ENCODE results near the gene ATP1B3. TPM values are rescaled to one million over a fixed set of nuclear protein-coding genes. Genes with fewer than 3 reads are reported as not detected.

The ATP1B3 gene
- total and polyA plus RNA-seq, 2 of the 13 experiments (the other 11 are each of a cell fraction or from before 2014, with no cell fraction given): 84.3 to 93.6 TPM

DNA sequence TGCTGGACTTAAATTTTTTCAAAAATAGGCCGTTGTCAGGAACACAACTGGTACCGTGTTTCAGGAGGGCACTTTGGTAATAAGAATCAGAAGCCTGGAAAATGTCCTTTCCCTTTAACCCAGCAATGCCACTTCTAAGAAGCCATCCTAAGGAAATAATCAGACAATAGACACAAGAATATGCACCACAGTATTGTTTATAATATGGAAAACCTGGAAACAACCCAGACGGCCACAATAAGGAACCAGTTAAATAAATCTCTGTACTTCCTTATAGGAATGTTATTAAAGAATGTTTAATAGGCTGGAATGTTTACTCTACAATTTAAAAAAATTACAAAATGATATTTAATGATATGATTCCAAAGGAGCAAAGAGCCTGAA is 30.4 kb upstream of the ATP1B3 start:
- POLR2A ChIA-PET: interaction anchor here (0.5 kb wide), 1 partner anchor 116 kb away, joined by 3 read pairs; no protein-coding TSS in a partner anchor

More for the DNA sequence above, 30.4 kb upstream of the ATP1B3 start:
- Histone ChIP-seq H3K4me3 (replicated peaks in 1 of 3; ENCODE audit: insufficient read depth in 1 of 3, low read depth in 2 of 3, low read length in 3 of 3) (no peak overlapping the region), H3K27me3 (ENCODE audit: control insufficient read depth in 1 of 2, insufficient read depth in 2 of 2, low read length in 2 of 2) (0 out of 5 replicates have a peak, but pooled peaks cover 0 to 6% of the 10 kb centered on the region in 2 experiments), H3K4me2 (ENCODE audit: low read depth, low read length) (0 out of 2 replicates have a peak overlapping the region, but pooled peaks have one; percentile 23), H3K9ac (ENCODE audit: insufficient read depth, low read depth, low read length) (no peak overlapping the region), H3K4me1 (ENCODE audit: insufficient read depth, low read length) (peaks cover 7% of the 10 kb centered on the region), H3K27ac (ENCODE audit: extremely low read length, insufficient read depth, low read length) (no peak overlapping the region), H4K20me1 (ENCODE audit: insufficient read depth, low read length) (no peaks in the 10 kb centered on the region), H3K79me2 (ENCODE audit: insufficient read depth, low read length) (no peaks in the 10 kb centered on the region), H2AFZ (ENCODE audit: low read length) (no peak overlapping the region), H3K9me3 (ENCODE audit: low read length) (no peaks in the 10 kb centered on the region), H3K36me3 (replicated peaks in 1 of 2; ENCODE audit: control insufficient read depth in 1 of 2, insufficient read depth in 2 of 2, low read length in 2 of 2) (no peaks in the 10 kb centered on the region)
- in situ Hi-C loops (cut with HindIII; ENCODE audit: extremely low pct_ligation_motif_present, low pct_unique_long_range_greater_than_20kb) (no loop called here), intact Hi-C loops (cut with micrococcal nuclease; ENCODE audit: unreplicated experiment) (no loop called here)
- DNase-seq (ENCODE audit: low spot score) (no peak), ATAC-seq (no peak), FAIRE-seq (no peak)
- whole genome bisulfite sequencing (ENCODE audit: low lambda C conversion rate): 38% methylated on average over 3 of the region's 3 CpGs
- CTCF ChIA-PET (ENCODE audit: low intra/inter-chr PET ratio, low total read pairs): no interaction called here
- TF ChIP-seq ZNF644 (CRISPR knock-in tag; IDR thresholded peaks at IDR 0.05; ENCODE audit: low read depth): no peak
- no peak for TF ChIP-seq ZNF790 (CRISPR knock-in tag; IDR thresholded peaks at IDR 0.05; ENCODE audit: borderline replicate concordance)
- no peak for TF ChIP-seq FIP1L1 (IDR thresholded peaks at IDR 0.05; ENCODE audit: borderline replicate concordance, insufficient read depth, low read depth, low read length)
- TF ChIP-seq, protein P1, sequence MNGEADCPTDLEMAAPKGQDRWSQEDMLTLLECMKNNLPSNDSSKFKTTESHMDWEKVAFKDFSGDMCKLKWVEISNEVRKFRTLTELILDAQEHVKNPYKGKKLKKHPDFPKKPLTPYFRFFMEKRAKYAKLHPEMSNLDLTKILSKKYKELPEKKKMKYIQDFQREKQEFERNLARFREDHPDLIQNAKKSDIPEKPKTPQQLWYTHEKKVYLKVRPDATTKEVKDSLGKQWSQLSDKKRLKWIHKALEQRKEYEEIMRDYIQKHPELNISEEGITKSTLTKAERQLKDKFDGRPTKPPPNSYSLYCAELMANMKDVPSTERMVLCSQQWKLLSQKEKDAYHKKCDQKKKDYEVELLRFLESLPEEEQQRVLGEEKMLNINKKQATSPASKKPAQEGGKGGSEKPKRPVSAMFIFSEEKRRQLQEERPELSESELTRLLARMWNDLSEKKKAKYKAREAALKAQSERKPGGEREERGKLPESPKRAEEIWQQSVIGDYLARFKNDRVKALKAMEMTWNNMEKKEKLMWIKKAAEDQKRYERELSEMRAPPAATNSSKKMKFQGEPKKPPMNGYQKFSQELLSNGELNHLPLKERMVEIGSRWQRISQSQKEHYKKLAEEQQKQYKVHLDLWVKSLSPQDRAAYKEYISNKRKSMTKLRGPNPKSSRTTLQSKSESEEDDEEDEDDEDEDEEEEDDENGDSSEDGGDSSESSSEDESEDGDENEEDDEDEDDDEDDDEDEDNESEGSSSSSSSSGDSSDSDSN (CRISPR knock-in tag; IDR thresholded peaks at IDR 0.05): no peak
- no peak for TF ChIP-seq TBX3 (IDR thresholded peaks at IDR 0.05; ENCODE audit: borderline replicate concordance)
- TF ChIP-seq GTF3A (CRISPR knock-in tag; conservative IDR thresholded peaks at IDR 0.05): no peak
- TF ChIP-seq FOXO1 (CRISPR knock-in tag; IDR thresholded peaks at IDR 0.05): no peak
- no peak for TF ChIP-seq ZSCAN25 (CRISPR knock-in tag; IDR thresholded peaks at IDR 0.05)
- TF ChIP-seq, protein P2, sequence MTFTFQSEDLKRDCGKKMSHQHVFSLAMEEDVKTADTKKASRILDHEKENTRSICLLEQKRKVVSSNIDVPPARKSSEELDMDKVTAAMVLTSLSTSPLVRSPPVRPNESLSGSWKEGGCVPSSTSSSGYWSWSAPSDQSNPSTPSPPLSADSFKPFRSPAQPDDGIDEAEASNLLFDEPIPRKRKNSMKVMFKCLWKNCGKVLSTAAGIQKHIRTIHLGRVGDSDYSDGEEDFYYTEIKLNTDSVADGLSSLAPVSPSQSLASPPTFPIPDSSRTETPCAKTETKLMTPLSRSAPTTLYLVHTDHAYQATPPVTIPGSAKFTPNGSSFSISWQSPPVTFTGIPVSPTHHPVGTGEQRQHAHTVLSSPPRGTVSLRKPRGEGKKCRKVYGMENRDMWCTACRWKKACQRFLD (CRISPR knock-in tag; IDR thresholded peaks at IDR 0.05; ENCODE audit: borderline replicate concordance): no peak
- TF ChIP-seq, protein P3, sequence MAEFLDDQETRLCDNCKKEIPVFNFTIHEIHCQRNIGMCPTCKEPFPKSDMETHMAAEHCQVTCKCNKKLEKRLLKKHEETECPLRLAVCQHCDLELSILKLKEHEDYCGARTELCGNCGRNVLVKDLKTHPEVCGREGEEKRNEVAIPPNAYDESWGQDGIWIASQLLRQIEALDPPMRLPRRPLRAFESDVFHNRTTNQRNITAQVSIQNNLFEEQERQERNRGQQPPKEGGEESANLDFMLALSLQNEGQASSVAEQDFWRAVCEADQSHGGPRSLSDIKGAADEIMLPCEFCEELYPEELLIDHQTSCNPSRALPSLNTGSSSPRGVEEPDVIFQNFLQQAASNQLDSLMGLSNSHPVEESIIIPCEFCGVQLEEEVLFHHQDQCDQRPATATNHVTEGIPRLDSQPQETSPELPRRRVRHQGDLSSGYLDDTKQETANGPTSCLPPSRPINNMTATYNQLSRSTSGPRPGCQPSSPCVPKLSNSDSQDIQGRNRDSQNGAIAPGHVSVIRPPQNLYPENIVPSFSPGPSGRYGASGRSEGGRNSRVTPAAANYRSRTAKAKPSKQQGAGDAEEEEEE (CRISPR knock-in tag; IDR thresholded peaks at IDR 0.05; ENCODE audit: borderline replicate concordance): no peak
- no peak for TF ChIP-seq BCL6 (CRISPR knock-in tag; IDR thresholded peaks at IDR 0.05)
- TF ChIP-seq ZNF501 (CRISPR knock-in tag; IDR thresholded peaks at IDR 0.05): no peak
- TF ChIP-seq ZMYM4 (CRISPR knock-in tag; IDR thresholded peaks at IDR 0.05): no peak
- TF ChIP-seq, protein P4, sequence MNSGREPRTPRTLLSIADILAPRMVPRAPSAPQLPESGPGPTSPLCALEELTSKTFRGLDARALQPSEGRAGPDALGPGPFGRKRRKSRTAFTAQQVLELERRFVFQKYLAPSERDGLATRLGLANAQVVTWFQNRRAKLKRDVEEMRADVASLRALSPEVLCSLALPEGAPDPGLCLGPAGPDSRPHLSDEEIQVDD (CRISPR knock-in tag; IDR thresholded peaks at IDR 0.05; ENCODE audit: borderline replicate concordance): no peak
- TF ChIP-seq ZNF569 (CRISPR knock-in tag; IDR thresholded peaks at IDR 0.05; ENCODE audit: borderline replicate concordance): no peak
- no peak for TF ChIP-seq MEF2D (CRISPR knock-in tag; IDR thresholded peaks at IDR 0.05)
- TF ChIP-seq, protein P5, sequence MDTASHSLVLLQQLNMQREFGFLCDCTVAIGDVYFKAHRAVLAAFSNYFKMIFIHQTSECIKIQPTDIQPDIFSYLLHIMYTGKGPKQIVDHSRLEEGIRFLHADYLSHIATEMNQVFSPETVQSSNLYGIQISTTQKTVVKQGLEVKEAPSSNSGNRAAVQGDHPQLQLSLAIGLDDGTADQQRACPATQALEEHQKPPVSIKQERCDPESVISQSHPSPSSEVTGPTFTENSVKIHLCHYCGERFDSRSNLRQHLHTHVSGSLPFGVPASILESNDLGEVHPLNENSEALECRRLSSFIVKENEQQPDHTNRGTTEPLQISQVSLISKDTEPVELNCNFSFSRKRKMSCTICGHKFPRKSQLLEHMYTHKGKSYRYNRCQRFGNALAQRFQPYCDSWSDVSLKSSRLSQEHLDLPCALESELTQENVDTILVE (CRISPR knock-in tag; IDR thresholded peaks at IDR 0.05): no peak
- TF ChIP-seq ZNF253 (CRISPR knock-in tag; IDR thresholded peaks at IDR 0.05; ENCODE audit: borderline replicate concordance): no peak
- BruUV-seq (replicated peaks): no TSS peak

All from HepG2 (cell line).